Stomach smooth muscle (tissue), 2 donors: ENCODE measurements around the gene TRAF5.
"Not testable (repeated sequence)": the region's sequence is repeated elsewhere in the genome, so short reads cannot be mapped to it uniquely, and the experiment has no call there.

Experiments used
- H3K27ac ChIP-seq: one replicate; pipeline ENCODE4 v1.7.0; 2013; ENCODE audit warnings: mild to moderate bottlenecking, low read length, inconsistent platforms
- H3K27me3 ChIP-seq, 2 donors: one replicate each; pipeline ENCODE4 v1.7.0; 2013; ENCODE audit warnings: low read length in 2 of 2; ENCODE audit not compliant: insufficient read depth in 2 of 2, control insufficient read depth in 1 of 2
- H3K36me3 ChIP-seq, 2 donors: one replicate each; pipeline ENCODE4 v1.7.0; 2013; ENCODE audit warnings: low read length in 2 of 2; ENCODE audit not compliant: control insufficient read depth in 2 of 2, insufficient read depth in 2 of 2
- H3K4me1 ChIP-seq: one replicate; pipeline ENCODE4 v1.7.0; 2013; ENCODE audit warnings: low read length; ENCODE audit not compliant: control insufficient read depth, insufficient read depth
- H3K4me3 ChIP-seq, 2 donors: one replicate each; pipeline ENCODE4 v1.7.0; 2013; ENCODE audit warnings: low read length in 2 of 2
- H3K9ac ChIP-seq, 2 donors: one replicate each; pipeline ENCODE4 v1.7.0; 2013; ENCODE audit warnings: low read length in 2 of 2, mild to moderate bottlenecking in 1 of 2
- H3K9me3 ChIP-seq, 2 donors: one replicate each; pipeline ENCODE4 v1.7.0; 2013; ENCODE audit warnings: low read length in 2 of 2; ENCODE audit not compliant: control insufficient read depth in 2 of 2
- donor health status: healthy.
- donor health status: Pancreatic carcinoma.

The TRAF5 gene

DNA sequence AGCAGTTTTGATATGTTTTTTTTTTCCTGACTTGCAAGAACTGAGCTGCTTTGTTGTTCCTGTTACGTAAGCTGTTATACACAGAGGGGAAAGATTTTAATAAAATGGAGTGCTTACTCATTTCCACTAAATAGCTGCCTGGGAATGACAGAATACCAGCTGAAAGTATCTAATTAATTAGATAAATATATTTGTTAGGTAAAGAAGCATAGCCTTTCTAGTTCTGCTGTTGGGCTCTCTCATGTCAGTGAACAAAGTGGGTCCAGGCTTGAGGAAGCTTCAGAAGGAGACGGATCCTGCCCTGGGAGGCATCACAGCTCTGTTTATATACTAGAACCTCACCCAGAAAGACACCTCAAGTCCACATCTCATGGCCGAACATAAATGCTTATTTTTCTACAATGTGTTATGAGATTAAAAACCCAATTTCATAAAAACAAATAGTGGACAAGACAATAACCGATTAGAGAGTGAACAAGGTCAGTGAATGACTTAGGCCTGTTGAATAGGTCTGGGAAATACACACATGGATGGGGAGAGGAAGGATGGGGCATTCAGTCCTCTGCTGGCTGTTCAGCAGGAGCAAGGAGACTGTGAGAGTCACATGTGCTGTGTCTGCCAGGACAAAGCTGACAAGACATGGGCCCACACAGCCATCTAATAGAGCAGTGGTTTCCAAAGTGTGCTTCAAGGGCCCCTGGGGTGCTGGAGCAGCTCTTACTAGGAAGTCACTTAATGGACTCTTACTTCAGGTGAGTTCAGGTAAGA lies 20.6 kb downstream of the TRAF5 start:
- Histone ChIP-seq H3K27me3 (no peaks in the 10 kb centered on the region), H3K9ac (no peak overlapping the region), H3K4me1 (no peaks in the 10 kb centered on the region), H3K36me3 (no peaks in the 10 kb centered on the region), H3K4me3 (no peak overlapping the region), H3K9me3 (no peaks in the 10 kb centered on the region), H3K27ac (no peak overlapping the region)

GRCh38 chr1:211348547-211348946 lies 21.9 kb downstream of the TRAF5 start:
- H3K36me3 ChIP-seq = peaks cover 2 to 3% of the 10 kb centered on the region in 2 donors
- H3K9me3 ChIP-seq = no peaks in the 10 kb centered on the region
- no peaks in the 10 kb centered on the region for H3K27me3 ChIP-seq
- no peak overlapping the region for H3K27ac ChIP-seq
- H3K4me1 ChIP-seq = no peaks in the 10 kb centered on the region
- H3K9ac ChIP-seq = no peak overlapping the region
- no peak overlapping the region for H3K4me3 ChIP-seq

DNA sequence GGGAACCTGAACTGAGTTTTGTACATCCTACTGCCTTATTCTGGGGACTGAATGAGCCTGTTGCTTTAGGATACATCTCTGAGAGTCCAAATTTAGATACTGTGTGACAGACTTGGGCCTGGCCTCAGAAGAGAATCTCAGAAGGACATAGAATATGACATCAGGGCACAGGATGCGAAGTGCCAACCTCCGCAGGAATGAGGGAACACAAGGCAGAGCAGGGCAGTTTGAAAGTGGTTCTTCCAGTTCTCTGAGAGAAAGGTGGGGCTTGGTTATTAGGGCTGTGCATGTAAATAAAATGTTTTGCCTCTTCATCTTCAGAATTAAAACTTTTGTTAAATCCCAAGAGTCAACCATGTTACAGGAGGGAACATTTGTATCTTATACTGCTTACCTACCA lies 23.1 kb downstream of the TRAF5 start:
- H3K4me1 ChIP-seq = no peaks in the 10 kb centered on the region
- no peak overlapping the region for H3K9ac ChIP-seq
- H3K9me3 ChIP-seq = no peaks in the 10 kb centered on the region
- H3K36me3 ChIP-seq = peaks cover 3 to 5% of the 10 kb centered on the region in 2 donors
- H3K27ac ChIP-seq = no peak overlapping the region
- no peak overlapping the region for H3K4me3 ChIP-seq
- no peaks in the 10 kb centered on the region for H3K27me3 ChIP-seq

GRCh38 chr1:211352055-211352454 lies 25.4 kb downstream of the TRAF5 start:
- not testable (repeated sequence) for H3K4me1 ChIP-seq, H3K4me3 ChIP-seq, H3K27me3 ChIP-seq, H3K9me3 ChIP-seq, H3K9ac ChIP-seq, H3K27ac ChIP-seq
- H3K36me3 ChIP-seq = peaks cover 12 to 19% of the 10 kb centered on the region in 2 donors

DNA sequence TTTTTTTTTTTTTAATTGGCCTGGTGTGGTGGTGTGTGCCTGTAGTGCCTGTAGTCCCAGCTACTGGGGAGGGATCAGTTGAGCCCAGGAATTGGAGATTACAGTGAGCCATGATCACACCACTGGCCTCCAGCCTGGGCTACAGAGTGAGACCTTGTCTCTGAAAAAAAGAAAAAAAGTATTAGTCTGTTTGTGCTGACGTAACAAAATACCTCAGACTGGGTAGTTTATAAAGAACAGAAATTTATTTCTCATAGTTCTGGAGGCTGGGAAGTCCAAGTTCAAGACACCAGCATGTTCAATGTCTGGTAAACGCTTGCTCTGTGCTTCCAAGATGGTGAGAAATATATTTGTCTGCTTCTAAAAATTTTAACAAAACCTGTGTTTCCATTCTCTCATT lies 25.8 kb downstream of the TRAF5 start:
- H3K27me3 ChIP-seq = no peaks in the 10 kb centered on the region
- no peak overlapping the region for H3K9ac ChIP-seq
- no peak overlapping the region for H3K27ac ChIP-seq
- no peaks in the 10 kb centered on the region for H3K4me1 ChIP-seq
- no peak overlapping the region for H3K4me3 ChIP-seq
- no peaks in the 10 kb centered on the region for H3K9me3 ChIP-seq
- peaks cover 14 to 21% of the 10 kb centered on the region in 2 donors for H3K36me3 ChIP-seq

GRCh38 chr1:211352985-211353515 lies 26.4 kb downstream of the TRAF5 start:
- Histone ChIP-seq H3K9ac (no peak overlapping the region), H3K4me3 (no peak overlapping the region), H3K36me3 (peaks cover 14 to 21% of the 10 kb centered on the region in 2 donors), H3K27ac (no peak overlapping the region), H3K9me3 (no peaks in the 10 kb centered on the region), H3K4me1 (no peaks in the 10 kb centered on the region), H3K27me3 (no peaks in the 10 kb centered on the region)

DNA sequence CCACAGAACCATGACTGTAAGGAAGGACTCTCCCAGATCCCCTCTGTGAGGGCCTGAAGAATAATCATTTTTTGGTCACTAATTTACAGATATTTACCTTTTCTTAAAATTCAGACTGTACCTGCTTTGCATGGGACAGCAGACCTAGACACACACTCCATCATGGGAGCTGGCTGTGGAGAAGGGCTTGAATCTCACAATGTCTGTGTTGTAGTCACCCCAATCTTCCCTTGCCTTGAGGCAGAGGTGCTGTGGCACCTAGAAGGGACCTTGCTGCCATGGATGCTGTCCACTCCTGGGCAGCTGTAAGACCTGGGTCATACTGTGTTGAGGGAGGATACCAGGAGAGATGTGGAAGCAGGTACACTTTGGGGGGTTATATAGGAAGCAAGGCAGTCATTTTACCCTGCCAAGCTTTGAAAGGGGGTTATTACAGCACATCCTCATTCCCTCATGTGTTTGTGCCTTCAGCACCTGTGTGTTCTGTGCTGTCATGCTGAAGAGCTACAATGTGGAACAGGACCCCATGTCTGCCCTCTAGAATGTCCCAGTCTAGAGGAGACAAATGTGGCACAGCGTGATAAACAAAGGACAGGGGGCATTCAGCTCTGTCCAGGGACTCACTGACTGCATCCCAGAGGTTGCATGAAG lies 27.1 kb downstream of the TRAF5 start:
- H3K27me3 ChIP-seq = no peaks in the 10 kb centered on the region

GRCh38 chr1:211355873-211356272 lies 29.2 kb downstream of the TRAF5 start:
- Histone ChIP-seq H3K4me1 (no peaks in the 10 kb centered on the region), H3K4me3 (no peak overlapping the region), H3K36me3 (peaks cover 24 to 35% of the 10 kb centered on the region in 2 donors), H3K9ac (no peak overlapping the region), H3K27ac (no peak overlapping the region), H3K27me3 (no peaks in the 10 kb centered on the region), H3K9me3 (no peaks in the 10 kb centered on the region)

More for the DNA sequence above, 27.1 kb downstream of the TRAF5 start:
- no peaks in the 10 kb centered on the region for H3K4me1 ChIP-seq
- no peak overlapping the region for H3K9ac ChIP-seq
- H3K4me3 ChIP-seq = no peak overlapping the region
- no peak overlapping the region for H3K27ac ChIP-seq
- H3K36me3 ChIP-seq = peaks cover 14 to 21% of the 10 kb centered on the region in 2 donors
- no peaks in the 10 kb centered on the region for H3K9me3 ChIP-seq

GRCh38 chr1:211356723-211357407 lies 30.2 kb downstream of the TRAF5 start:
- H3K27me3 ChIP-seq = no peaks in the 10 kb centered on the region
- H3K9me3 ChIP-seq = no peaks in the 10 kb centered on the region
- no peaks in the 10 kb centered on the region for H3K4me1 ChIP-seq
- H3K36me3 ChIP-seq = peaks cover 32 to 42% of the 10 kb centered on the region in 2 donors
- H3K4me3 ChIP-seq = no peak overlapping the region
- no peak overlapping the region for H3K9ac ChIP-seq
- H3K27ac ChIP-seq = no peak overlapping the region

DNA sequence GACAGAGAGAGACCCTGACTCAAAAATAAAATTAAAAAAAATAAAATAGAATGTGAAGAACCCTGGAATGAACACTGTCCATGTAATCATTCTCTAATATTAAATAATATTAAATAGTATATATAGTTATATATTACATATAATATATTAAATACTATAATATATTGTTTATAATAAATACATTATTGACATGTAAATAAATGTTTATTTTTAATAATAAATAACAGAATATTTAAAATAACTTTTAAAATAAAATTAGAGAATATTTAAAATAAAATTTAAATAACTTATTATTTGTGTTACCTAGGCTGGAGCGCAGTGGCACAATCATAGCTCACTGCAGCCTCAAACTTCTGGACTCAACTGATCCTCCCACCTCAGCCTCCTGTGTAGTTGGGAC lies 32.1 kb downstream of the TRAF5 start:
- Histone ChIP-seq H3K9ac (no peak overlapping the region), H3K27me3 (no peaks in the 10 kb centered on the region), H3K4me3 (no peak overlapping the region), H3K27ac (no peak overlapping the region), H3K4me1 (no peaks in the 10 kb centered on the region), H3K36me3 (peaks cover 29 to 39% of the 10 kb centered on the region in 2 donors), H3K9me3 (no peaks in the 10 kb centered on the region)
